Osteoblast (primary cell): Measurements from ENCODE around the gene GRIK3. TPM values are rescaled to one million over a fixed set of nuclear protein-coding genes. Genes with fewer than 3 reads are reported as not detected.
"Not testable (repeated sequence)": the region's sequence is repeated elsewhere in the genome, so short reads cannot be mapped to it uniquely, and the experiment has no call there.

ENCODE experiments used
- DNase-seq: peaks from one replicate; pipeline ENCODE4 v3.0.0; 2011; ENCODE audit warnings: low spot score, mixed read lengths; ENCODE audit not compliant: insufficient read length; ENCODE audit errors: missing footprints
- H2AFZ ChIP-seq: 2 replicates; pipeline ENCODE4 v1.6.0; 2011; ENCODE audit warnings: mild to moderate bottlenecking, low read length
- H3K27ac ChIP-seq: 2 replicates; pipeline ENCODE4 v1.5.1; 2011; ENCODE audit warnings: mild to moderate bottlenecking, low read depth, low read length, moderate library complexity
- H3K27me3 ChIP-seq: 2 replicates; pipeline ENCODE4 v1.6.0; 2012; ENCODE audit warnings: mild to moderate bottlenecking, control low read depth, inconsistent platforms, low read length, moderate library complexity; ENCODE audit not compliant: insufficient read depth
- H3K36me3 ChIP-seq: 2 replicates; pipeline ENCODE4 v1.5.1; 2011; ENCODE audit warnings: mild to moderate bottlenecking, low read length, control low read depth, moderate library complexity; ENCODE audit not compliant: insufficient read depth
- H3K4me1 ChIP-seq: 2 replicates; pipeline ENCODE4 v1.5.1; 2011; ENCODE audit warnings: mild to moderate bottlenecking, low read length, control low read depth, moderate library complexity; ENCODE audit not compliant: insufficient read depth
- H3K4me2 ChIP-seq: 2 replicates; pipeline ENCODE4 v1.6.0; 2011; ENCODE audit warnings: mild to moderate bottlenecking, low read length; ENCODE audit not compliant: insufficient read depth
- H3K4me3 ChIP-seq: fragments of 200-600 bp; sonication (generic); 3 replicates; pipeline ENCODE4 v1.5.1; 2012; ENCODE audit warnings: mild to moderate bottlenecking, low read length, inconsistent platforms; ENCODE audit not compliant: insufficient read depth
- H3K79me2 ChIP-seq: 2 replicates; pipeline ENCODE4 v1.6.0; 2012; ENCODE audit warnings: mild to moderate bottlenecking, low read length, control low read depth, inconsistent platforms; ENCODE audit not compliant: insufficient read depth
- H3K9me3 ChIP-seq: 2 replicates; pipeline ENCODE4 v1.5.1; 2011; ENCODE audit warnings: low read depth, low read length, control low read depth
- H4K20me1 ChIP-seq: 2 replicates; pipeline ENCODE4 v1.6.0; 2012; ENCODE audit warnings: mild to moderate bottlenecking, low read length, control low read depth; ENCODE audit not compliant: insufficient read depth
- CTCF ChIP-seq: IDR thresholded peaks from 2 replicates; pipeline ENCODE4 v1.5.1; 2011; ENCODE audit warnings: mild to moderate bottlenecking, low read depth, low read length, moderate library complexity; ENCODE audit errors: extremely low read depth
- total RNA-seq: library from RNA; depleted of rRNA; stranded (reverse); fragments of >200 nt; gene quantifications from 2 replicates; pipeline ENCODE4 v1.2.3, GENCODE V29; 2012

Gene GRIK3
- total RNA-seq, 1 donor: not detected

- no peaks in the 10 kb centered on the region for H3K79me2 ChIP-seq
- H3K9me3 ChIP-seq: no peaks in the 10 kb centered on the region
- H4K20me1 ChIP-seq: no peaks in the 10 kb centered on the region
- H2AFZ ChIP-seq: no peak overlapping the region
- no peaks in the 10 kb centered on the region for H3K27me3 ChIP-seq
- H3K36me3 ChIP-seq: no peaks in the 10 kb centered on the region
- TF ChIP-seq CTCF: no peak
- no peak overlapping the region for H3K4me2 ChIP-seq
- H3K4me1 ChIP-seq: no peaks in the 10 kb centered on the region
- H3K4me3 ChIP-seq: no peak overlapping the region
- DNase-seq: no peak
- no peak overlapping the region for H3K27ac ChIP-seq
These were observed 127.8 kb downstream of the GRIK3 start for GRCh38 chr1:36906555-36906954.

GRCh38 chr1:36905941-36906340, 128.4 kb downstream of the GRIK3 start:
- no peak overlapping the region for H3K27ac ChIP-seq
- H3K4me2 ChIP-seq: no peak overlapping the region
- H3K4me1 ChIP-seq: no peaks in the 10 kb centered on the region
- H3K9me3 ChIP-seq: no peaks in the 10 kb centered on the region
- H3K4me3 ChIP-seq: no peak overlapping the region
- H2AFZ ChIP-seq: no peak overlapping the region
- H3K79me2 ChIP-seq: no peaks in the 10 kb centered on the region
- no peak for TF ChIP-seq CTCF
- no peaks in the 10 kb centered on the region for H4K20me1 ChIP-seq
- no peak for DNase-seq
- H3K36me3 ChIP-seq: no peaks in the 10 kb centered on the region
- no peaks in the 10 kb centered on the region for H3K27me3 ChIP-seq

- Histone ChIP-seq H3K4me3 (no peak overlapping the region), H2AFZ (no peak overlapping the region), H3K36me3 (no peaks in the 10 kb centered on the region), H4K20me1 (no peaks in the 10 kb centered on the region), H3K4me2 (no peak overlapping the region), H3K9me3 (no peaks in the 10 kb centered on the region), H3K79me2 (no peaks in the 10 kb centered on the region), H3K4me1 (no peaks in the 10 kb centered on the region), H3K27ac (no peak overlapping the region), H3K27me3 (no peaks in the 10 kb centered on the region)
- no peak for DNase-seq
- no peak for TF ChIP-seq CTCF
These were observed 134.2 kb downstream of the GRIK3 start for GRCh38 chr1:36900128-36900527.

- not testable (repeated sequence) for H3K4me2 ChIP-seq, H3K27me3 ChIP-seq, H3K4me1 ChIP-seq, H3K79me2 ChIP-seq, H3K27ac ChIP-seq, H4K20me1 ChIP-seq, H2AFZ ChIP-seq, H3K4me3 ChIP-seq, H3K36me3 ChIP-seq, H3K9me3 ChIP-seq, DNase-seq
These were observed 136.5 kb downstream of the GRIK3 start for GRCh38 chr1:36897813-36898212.
